ENCODE data around the gene C22orf23. TPM values are rescaled to one million over a fixed set of nuclear protein-coding genes. Genes with fewer than 3 reads are reported as not detected.

C22orf23 gene
- total RNA-seq, 2 experiments from 2014 or later = not detected

DNA sequence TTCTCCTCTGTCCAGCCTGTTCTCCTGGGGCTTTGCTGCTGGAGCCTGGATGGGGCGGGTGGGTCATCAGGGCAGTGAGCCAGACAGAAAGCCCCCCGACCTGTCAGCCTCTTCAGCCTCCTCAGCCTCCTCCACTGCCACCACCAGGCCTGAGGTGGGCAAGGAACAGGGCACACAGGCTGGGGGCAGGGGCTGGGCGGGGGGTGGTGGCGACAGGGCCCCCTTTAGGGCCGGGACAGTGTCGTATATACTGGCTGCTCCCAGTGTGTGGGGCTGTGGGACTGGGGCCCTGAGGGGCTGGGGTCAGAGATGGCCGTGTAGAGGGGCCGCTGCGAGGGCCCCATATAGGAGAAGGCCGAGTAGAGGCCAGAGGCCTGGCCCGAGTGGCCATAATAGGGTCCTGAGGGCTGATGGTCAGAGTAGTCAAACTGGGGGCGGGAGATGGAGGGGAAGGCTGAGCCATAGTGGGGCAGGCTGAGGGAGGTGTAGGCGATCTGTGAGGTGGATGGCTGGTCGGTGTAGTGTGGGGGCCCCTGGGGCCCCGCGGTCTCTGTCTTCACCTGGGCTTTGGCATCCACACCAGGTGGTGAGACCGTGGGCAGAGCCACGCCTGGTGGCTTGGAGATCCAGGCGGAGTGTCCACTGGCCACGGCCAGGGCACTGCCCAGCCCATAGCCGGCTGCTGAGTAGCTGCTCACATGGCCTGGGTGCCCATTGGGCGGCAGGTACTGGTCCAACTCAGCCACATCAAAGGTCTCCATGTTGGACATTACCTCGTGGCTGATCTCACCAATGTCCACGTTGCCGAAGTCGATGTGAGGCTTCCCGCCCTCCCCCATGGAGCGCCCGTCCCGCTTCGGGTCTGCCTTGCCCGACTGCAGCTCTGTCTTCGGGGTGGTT is 20.1 kb upstream of the C22orf23 start:
- Mint-ChIP-seq H3K4me1 (no peaks in the 10 kb centered on the region), H3K27ac (no peak overlapping the region), H3K36me3 (peaks cover 9% of the 10 kb centered on the region), H3K4me3 (no peak overlapping the region), H3K27me3 (no peaks in the 10 kb centered on the region), H3K9me3 (no peaks in the 10 kb centered on the region)
- POLR2A ChIA-PET = no interaction called here
- no peak for ATAC-seq (ENCODE audit: low read depth)
- no peak for DNase-seq

DNA sequence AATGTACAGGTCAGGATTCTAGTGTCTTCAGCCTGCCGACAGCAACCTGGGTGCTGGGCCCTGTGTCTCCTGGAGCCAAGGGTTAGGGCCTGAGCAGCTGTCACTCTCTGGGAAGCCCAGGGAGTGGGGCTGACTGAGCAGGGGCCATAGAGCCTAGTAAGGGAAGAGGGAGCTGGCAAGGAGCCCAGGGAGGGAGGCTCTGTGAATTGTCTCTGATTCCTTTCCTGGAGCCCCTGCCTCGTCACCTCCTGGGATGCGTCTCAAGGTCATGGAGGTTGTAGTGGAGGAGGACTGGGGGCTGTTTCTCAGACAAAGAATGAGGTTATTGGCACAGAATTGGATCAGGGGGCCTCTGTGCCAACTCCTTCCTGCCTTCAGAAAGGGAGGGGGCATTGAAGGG is 19.1 kb upstream of the C22orf23 start:
- H3K36me3 Mint-ChIP-seq = peaks cover 9% of the 10 kb centered on the region
- H3K27ac Mint-ChIP-seq = no peak overlapping the region
- peaks cover under 1% of the 10 kb centered on the region for H3K4me1 Mint-ChIP-seq
- H3K27me3 Mint-ChIP-seq = no peaks in the 10 kb centered on the region
- no peak for DNase-seq
- POLR2A ChIA-PET = no interaction called here
- H3K9me3 Mint-ChIP-seq = no peaks in the 10 kb centered on the region
- H3K4me3 Mint-ChIP-seq = no peak overlapping the region
- ATAC-seq (ENCODE audit: low read depth) = no peak

GRCh38 chr22:37971475-37972434 is 18.4 kb upstream of the C22orf23 start:
- POLR2A ChIA-PET = interaction anchor here (1.1 kb wide), 1 partner anchor 22 kb away, joined by 3 read pairs; no protein-coding TSS in a partner anchor
- H3K27me3 Mint-ChIP-seq = no peaks in the 10 kb centered on the region
- H3K4me1 Mint-ChIP-seq = peaks cover 2% of the 10 kb centered on the region
- no peak overlapping the region for H3K27ac Mint-ChIP-seq
- DNase-seq = no peak
- H3K4me3 Mint-ChIP-seq = no peak overlapping the region
- no peaks in the 10 kb centered on the region for H3K9me3 Mint-ChIP-seq
- peaks cover 10% of the 10 kb centered on the region for H3K36me3 Mint-ChIP-seq
- ATAC-seq (ENCODE audit: low read depth) = no peak

DNA sequence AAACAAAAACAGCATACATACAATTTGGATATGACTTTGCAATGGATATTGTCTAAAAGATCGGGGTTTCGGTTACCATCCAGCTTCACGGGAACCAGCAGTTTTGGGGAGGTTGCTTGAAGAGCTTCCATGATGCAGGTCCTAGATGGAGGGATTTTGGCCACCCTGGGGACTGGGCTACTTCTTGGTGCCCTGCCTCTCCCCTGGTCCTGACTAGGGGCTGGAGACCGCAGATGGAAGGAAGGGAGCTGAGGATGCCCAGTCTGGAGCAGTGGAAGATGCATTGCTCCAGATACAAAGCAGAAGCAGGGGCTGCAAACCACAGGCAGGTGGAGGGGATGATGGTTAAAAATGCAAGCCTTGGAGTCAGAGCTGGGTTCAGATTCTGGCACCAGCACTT is 17.5 kb upstream of the C22orf23 start:
- POLR2A ChIA-PET = interaction anchor here (0.7 to 1.1 kb wide), 2 partner anchors 21 to 22 kb away, joined by 3 read pairs; no protein-coding TSS in a partner anchor
- Mint-ChIP-seq H3K36me3 (peaks cover 9% of the 10 kb centered on the region), H3K27me3 (no peaks in the 10 kb centered on the region), H3K4me1 (peaks cover 3% of the 10 kb centered on the region), H3K9me3 (no peaks in the 10 kb centered on the region), H3K4me3 (no peak overlapping the region), H3K27ac (no peak overlapping the region)
- ATAC-seq (ENCODE audit: low read depth) = no peak
- DNase-seq = no peak

DNA sequence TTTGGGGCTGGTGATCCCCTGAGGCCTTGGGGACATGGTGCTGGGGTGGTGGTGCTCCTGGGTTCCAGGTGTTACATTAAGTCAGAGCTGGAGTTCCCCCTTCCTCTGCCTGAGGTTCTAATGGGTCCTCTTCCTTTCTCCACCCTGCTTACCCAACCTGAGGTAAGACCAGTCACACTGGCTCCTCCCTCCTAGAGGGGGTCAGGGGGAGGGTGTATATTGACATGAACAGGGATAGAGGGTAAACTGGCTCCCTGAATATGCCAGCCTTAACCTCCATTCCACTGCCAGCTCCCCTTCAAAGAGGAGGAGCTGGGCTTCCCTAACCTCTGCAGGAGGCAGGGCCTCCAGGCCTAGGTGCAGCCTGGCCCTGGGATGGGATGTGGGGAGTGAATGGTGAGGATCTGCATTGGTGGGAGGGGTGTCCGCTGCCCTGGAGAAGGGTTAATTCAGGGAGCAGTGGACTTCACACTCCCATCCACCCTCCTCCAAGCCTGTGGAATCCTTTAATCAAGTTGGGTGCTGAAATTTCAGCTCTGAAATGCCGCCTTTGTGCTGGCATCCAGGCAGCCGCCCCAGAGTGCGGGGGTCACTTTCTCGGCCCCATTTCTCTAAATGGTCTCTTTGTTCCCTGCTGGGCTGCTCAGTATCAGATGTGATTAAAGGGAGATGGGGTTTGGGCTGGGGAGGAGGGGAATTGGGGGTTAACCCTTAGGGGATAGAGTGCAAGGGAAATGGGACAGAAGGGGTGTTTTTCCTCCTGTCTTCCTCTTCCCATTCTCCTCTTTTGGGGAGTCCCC is 15.3 kb upstream of the C22orf23 start:
- peaks cover 9% of the 10 kb centered on the region for H3K36me3 Mint-ChIP-seq
- no peak overlapping the region for H3K4me3 Mint-ChIP-seq
- no peak overlapping the region for H3K27ac Mint-ChIP-seq
- no peak for DNase-seq
- H3K4me1 Mint-ChIP-seq = peaks cover 4% of the 10 kb centered on the region
- no peaks in the 10 kb centered on the region for H3K27me3 Mint-ChIP-seq
- no peaks in the 10 kb centered on the region for H3K9me3 Mint-ChIP-seq
- POLR2A ChIA-PET = no interaction called here
- ATAC-seq (ENCODE audit: low read depth) = no peak

- no peak overlapping the region for H3K27ac Mint-ChIP-seq
- H3K27me3 Mint-ChIP-seq = no peaks in the 10 kb centered on the region
- DNase-seq = no peak
- H3K36me3 Mint-ChIP-seq = peaks cover 9% of the 10 kb centered on the region
- no peak overlapping the region for H3K4me3 Mint-ChIP-seq
- H3K9me3 Mint-ChIP-seq = no peaks in the 10 kb centered on the region
- no peak for ATAC-seq (ENCODE audit: low read depth)
- POLR2A ChIA-PET = no interaction called here
- peaks cover 4% of the 10 kb centered on the region for H3K4me1 Mint-ChIP-seq
These were observed 14.4 kb upstream of the C22orf23 start for GRCh38 chr22:37967637-37968451.

- H3K27me3 Mint-ChIP-seq = no peaks in the 10 kb centered on the region
- no peak overlapping the region for H3K27ac Mint-ChIP-seq
- H3K4me1 Mint-ChIP-seq = peaks cover 4% of the 10 kb centered on the region
- no peak overlapping the region for H3K4me3 Mint-ChIP-seq
- peaks cover 9% of the 10 kb centered on the region for H3K36me3 Mint-ChIP-seq
- ATAC-seq (ENCODE audit: low read depth) (no peak), DNase-seq (no peak)
- H3K9me3 Mint-ChIP-seq = no peaks in the 10 kb centered on the region
- POLR2A ChIA-PET = no interaction called here
These were observed 13.7 kb upstream of the C22orf23 start for GRCh38 chr22:37967147-37967546.

DNA sequence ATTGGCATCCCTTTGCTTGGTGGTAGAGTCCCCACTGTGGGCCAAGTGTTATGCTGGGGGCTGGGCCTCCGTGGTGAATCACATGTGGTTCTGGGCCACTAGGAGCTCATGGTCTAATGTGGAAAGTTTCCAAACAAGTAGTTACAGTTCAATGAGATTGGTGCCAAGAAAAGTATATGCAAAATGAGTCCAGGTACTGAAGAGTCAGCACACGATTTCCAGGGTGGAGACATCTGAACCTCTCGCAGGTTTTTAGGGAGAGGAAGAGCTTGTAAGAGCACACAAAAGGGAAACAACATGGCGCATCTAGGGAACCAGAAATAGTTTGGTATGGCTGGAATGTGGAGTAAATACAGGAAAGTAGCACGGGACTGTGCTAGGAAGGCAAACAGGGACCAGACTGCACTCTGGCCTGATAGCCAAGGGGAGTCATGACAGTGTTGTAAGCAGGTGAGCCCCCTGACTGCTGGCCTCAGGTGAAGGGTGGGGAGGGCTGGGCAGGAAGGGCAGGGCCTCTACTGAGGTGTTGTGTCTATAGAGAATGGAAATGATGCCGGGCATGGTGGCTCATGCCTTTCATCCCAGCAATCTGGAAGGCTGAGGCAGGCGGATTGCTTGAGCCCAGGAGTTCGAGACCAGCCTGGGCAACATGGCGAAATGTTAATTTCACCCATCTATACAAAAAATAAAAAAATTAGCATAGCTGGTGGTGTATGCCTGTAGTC is 12.7 kb upstream of the C22orf23 start:
- H3K4me1 Mint-ChIP-seq = peaks cover 4% of the 10 kb centered on the region
- no peak overlapping the region for H3K27ac Mint-ChIP-seq
- no peaks in the 10 kb centered on the region for H3K27me3 Mint-ChIP-seq
- H3K36me3 Mint-ChIP-seq = peaks cover 13% of the 10 kb centered on the region
- DNase-seq (no peak), ATAC-seq (ENCODE audit: low read depth) (no peak)
- H3K4me3 Mint-ChIP-seq = no peak overlapping the region
- no peaks in the 10 kb centered on the region for H3K9me3 Mint-ChIP-seq
- POLR2A ChIA-PET = interaction anchor here (0.5 kb wide), 1 partner anchor 145 kb away, joined by 3 read pairs; no protein-coding TSS in a partner anchor

DNA sequence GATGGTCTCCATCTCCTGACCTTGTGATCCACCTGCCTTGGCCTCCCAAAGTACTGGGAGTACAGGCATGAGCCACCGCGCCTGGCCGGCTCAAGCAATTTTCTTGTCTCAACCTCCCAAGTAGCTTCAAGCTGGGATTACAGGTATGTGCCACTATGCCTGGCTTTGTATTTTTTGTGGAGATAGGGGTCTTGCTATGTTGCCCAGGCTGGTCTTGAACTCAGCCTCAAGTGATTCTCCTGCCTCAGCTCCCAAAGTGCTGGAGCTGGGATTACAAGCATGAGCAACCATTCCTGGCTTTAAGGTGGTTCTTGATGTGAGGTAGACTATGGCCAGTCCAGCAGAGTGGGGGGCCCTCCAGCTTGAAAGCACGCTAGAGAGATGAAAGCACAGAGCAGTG is 7.7 kb upstream of the C22orf23 start:
- Mint-ChIP-seq H3K4me3 (no peak overlapping the region), H3K9me3 (no peaks in the 10 kb centered on the region), H3K4me1 (peaks cover 4% of the 10 kb centered on the region), H3K27ac (no peak overlapping the region), H3K36me3 (peaks cover 27% of the 10 kb centered on the region), H3K27me3 (no peaks in the 10 kb centered on the region)
- ATAC-seq (ENCODE audit: low read depth) = no peak
- DNase-seq = no peak
- POLR2A ChIA-PET = no interaction called here

GRCh38 chr22:37959231-37959825 is 5.9 kb upstream of the C22orf23 start:
- Mint-ChIP-seq H3K9me3 (no peaks in the 10 kb centered on the region), H3K4me1 (peaks cover 11% of the 10 kb centered on the region), H3K36me3 (peaks cover 27% of the 10 kb centered on the region), H3K27me3 (no peaks in the 10 kb centered on the region), H3K27ac (no peak overlapping the region), H3K4me3 (no peak overlapping the region)
- ATAC-seq (ENCODE audit: low read depth) (no peak), DNase-seq (no peak)
- POLR2A ChIA-PET = interaction anchor here (0.5 kb wide), 1 partner anchor 535 kb away, joined by 4 read pairs; no protein-coding TSS in a partner anchor

DNA sequence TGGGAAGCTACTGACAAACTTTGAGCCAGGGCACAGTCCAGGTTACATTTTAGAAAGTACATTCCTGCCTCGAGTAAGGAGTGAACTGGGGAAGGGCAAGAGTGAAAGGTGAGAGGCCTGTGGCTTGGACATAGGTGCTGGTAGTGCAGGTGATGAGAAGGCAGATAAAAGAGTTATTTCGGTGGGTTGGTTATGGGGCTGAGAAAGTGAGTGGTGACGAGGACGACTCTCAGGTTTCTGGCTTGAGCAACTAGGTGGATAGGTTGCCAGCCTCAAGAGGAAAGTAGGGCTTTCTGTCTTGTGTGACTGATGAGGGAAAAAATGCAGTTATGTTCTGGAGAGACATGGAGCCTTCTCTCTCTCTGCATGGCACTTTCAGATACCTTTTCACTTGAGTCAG is 3.8 kb upstream of the C22orf23 start:
- Mint-ChIP-seq H3K27ac (no peak overlapping the region), H3K27me3 (peaks cover 8% of the 10 kb centered on the region), H3K4me1 (peaks cover 20% of the 10 kb centered on the region), H3K9me3 (no peaks in the 10 kb centered on the region), H3K36me3 (peaks cover 29% of the 10 kb centered on the region), H3K4me3 (no peak overlapping the region)
- DNase-seq = no peak
- no peak for ATAC-seq (ENCODE audit: low read depth)
- POLR2A ChIA-PET = no interaction called here
